ENCODE data around the gene TMTC4. TPM values are rescaled to one million over a fixed set of nuclear protein-coding genes. Genes with fewer than 3 reads are reported as not detected.

Gene TMTC4
- total and polyA plus RNA-seq, 10 of the 15 experiments (the other 5 are each of a cell fraction or from before 2014, with no cell fraction given): 3.3 to 24.6 (median 14.5) TPM

DNA sequence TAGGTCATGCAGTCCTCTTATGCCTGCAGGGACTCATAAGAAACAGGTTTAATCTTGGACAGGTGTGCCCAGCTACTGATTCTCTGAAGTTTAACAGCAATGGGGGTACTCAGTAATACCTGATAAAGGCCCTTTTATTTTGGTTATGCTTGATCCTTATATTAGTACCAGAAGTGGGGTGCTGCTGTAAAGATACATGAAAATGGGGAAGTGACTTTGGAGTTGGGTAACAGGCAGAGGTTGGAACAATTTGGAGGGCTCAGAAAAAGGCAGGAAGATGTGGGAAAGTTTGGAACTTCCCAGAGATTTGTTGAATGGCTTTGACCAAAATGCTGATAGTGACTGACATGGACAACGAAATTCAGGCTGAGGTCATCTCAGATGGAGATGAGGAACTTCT, 14.6 kb upstream of the TMTC4 start:
- no peaks in the 10 kb centered on the region for H3K36me3 ChIP-seq (ENCODE audit: control insufficient read depth in 2 of 2, insufficient read depth in 2 of 2, low read length in 1 of 2)
- no peak overlapping the region for H2AFZ ChIP-seq (ENCODE audit: control insufficient read depth, low read depth, low read length)
- SMC1A ChIA-PET (ENCODE audit: uncharacterized antibody, unreplicated experiment): no interaction called here
- H3K4me2 ChIP-seq (ENCODE audit: control insufficient read depth, insufficient read depth): no peak overlapping the region
- no peak overlapping the region for H3K9ac ChIP-seq (ENCODE audit: control insufficient read depth, insufficient read depth, low read length)
- DNase-seq (ENCODE audit: low read depth, low spot score): no peak
- no peak for FAIRE-seq
- CTCF ChIA-PET: no interaction called here
- no peak for ATAC-seq
- no TSS peak for BruUV-seq (replicated peaks)
- in situ Hi-C loops (cut with MboI) (no loop called here), intact Hi-C loops (cut with micrococcal nuclease; ENCODE audit: unreplicated experiment) (no loop called here)
- no peaks in the 10 kb centered on the region for H3K4me1 ChIP-seq (ENCODE audit: control insufficient read depth, insufficient read depth, low read length)
- TF ChIP-seq MTA3 (IDR thresholded peaks at IDR 0.05; ENCODE audit: borderline replicate concordance, low read length) (no peak), NR2C2 (IDR thresholded peaks at IDR 0.05; ENCODE audit: borderline replicate concordance, control insufficient read depth, insufficient read length, low read depth) (no peak), ATF7 (IDR thresholded peaks at IDR 0.05; ENCODE audit: low read depth) (no peak), E2F4 (IDR thresholded peaks at IDR 0.05; ENCODE audit: low read depth, low read length) (no peak), PAX5 (IDR thresholded peaks at IDR 0.05; ENCODE audit: borderline replicate concordance, low read depth, low read length) (no peak), YBX1 (IDR thresholded peaks at IDR 0.05) (no peak), ZNF274 (IDR thresholded peaks at IDR 0.05; ENCODE audit: insufficient read depth, insufficient read length) (no peak), IKZF1 (conservative IDR thresholded peaks at IDR 0.05) (no peak), STAT1 (conservative IDR thresholded peaks at IDR 0.05) (no peak), DPF2 (IDR thresholded peaks at IDR 0.05) (no peak)
- TF ChIP-seq, protein P1, sequence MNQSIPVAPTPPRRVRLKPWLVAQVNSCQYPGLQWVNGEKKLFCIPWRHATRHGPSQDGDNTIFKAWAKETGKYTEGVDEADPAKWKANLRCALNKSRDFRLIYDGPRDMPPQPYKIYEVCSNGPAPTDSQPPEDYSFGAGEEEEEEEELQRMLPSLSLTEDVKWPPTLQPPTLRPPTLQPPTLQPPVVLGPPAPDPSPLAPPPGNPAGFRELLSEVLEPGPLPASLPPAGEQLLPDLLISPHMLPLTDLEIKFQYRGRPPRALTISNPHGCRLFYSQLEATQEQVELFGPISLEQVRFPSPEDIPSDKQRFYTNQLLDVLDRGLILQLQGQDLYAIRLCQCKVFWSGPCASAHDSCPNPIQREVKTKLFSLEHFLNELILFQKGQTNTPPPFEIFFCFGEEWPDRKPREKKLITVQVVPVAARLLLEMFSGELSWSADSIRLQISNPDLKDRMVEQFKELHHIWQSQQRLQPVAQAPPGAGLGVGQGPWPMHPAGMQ (IDR thresholded peaks at IDR 0.05; ENCODE audit: borderline replicate concordance): no peak
- TF ChIP-seq, protein P2, sequence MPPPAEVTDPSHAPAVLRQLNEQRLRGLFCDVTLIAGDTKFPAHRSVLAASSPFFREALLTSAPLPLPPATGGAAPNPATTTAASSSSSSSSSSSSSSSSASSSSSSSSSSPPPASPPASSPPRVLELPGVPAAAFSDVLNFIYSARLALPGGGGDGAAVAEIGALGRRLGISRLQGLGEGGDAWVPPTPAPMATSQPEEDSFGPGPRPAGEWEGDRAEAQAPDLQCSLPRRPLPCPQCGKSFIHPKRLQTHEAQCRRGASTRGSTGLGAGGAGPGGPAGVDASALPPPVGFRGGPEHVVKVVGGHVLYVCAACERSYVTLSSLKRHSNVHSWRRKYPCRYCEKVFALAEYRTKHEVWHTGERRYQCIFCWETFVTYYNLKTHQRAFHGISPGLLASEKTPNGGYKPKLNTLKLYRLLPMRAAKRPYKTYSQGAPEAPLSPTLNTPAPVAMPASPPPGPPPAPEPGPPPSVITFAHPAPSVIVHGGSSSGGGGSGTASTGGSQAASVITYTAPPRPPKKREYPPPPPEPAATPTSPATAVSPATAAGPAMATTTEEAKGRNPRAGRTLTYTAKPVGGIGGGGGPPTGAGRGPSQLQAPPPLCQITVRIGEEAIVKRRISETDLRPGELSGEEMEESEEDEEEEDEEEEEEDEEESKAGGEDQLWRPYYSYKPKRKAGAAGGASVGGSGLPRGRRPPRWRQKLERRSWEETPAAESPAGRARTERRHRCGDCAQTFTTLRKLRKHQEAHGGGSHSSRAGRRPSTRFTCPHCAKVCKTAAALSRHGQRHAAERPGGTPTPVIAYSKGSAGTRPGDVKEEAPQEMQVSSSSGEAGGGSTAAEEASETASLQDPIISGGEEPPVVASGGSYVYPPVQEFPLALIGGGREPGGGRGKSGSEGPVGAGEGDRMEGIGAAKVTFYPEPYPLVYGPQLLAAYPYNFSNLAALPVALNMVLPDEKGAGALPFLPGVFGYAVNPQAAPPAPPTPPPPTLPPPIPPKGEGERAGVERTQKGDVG (CRISPR knock-in tag; IDR thresholded peaks at IDR 0.05): no peak
- POLR2A ChIA-PET: no interaction called here
- 0% methylated on average over 1 of the region's 1 CpG for WGBS (ENCODE audit: insufficient coverage, insufficient replicate concordance, low lambda C conversion rate, missing lambda C conversion rate)
- H4K20me1 ChIP-seq (ENCODE audit: control insufficient read depth, insufficient read depth): no peaks in the 10 kb centered on the region
- H3K27me3 ChIP-seq (replicated peaks in 1 of 2; ENCODE audit: control insufficient read depth in 2 of 2, insufficient read depth in 2 of 2, low read length in 1 of 2): no peaks in the 10 kb centered on the region
- no peaks in the 10 kb centered on the region for H3K79me2 ChIP-seq (ENCODE audit: control insufficient read depth, insufficient read depth, low read length)
- H3K9me3 ChIP-seq (replicated peaks; ENCODE audit: control insufficient read depth, insufficient read depth, low read length): no peaks in the 10 kb centered on the region; the same call in 2 of the 3 replicates
- RAD21 ChIA-PET (ENCODE audit: unreplicated experiment): no interaction called here
- H3K4me3 ChIP-seq: no peak overlapping the region
- H3K27ac ChIP-seq (ENCODE audit: control insufficient read depth, insufficient read depth): no peak overlapping the region
